ENCODE results near the gene CHMP4A. TPM values are rescaled to one million over a fixed set of nuclear protein-coding genes. Genes with fewer than 3 reads are reported as not detected.

CHMP4A gene
- total RNA-seq, 1 experiment from 2014 or later, result 56.7 TPM

- intact Hi-C loops (cut with micrococcal nuclease; ENCODE audit: unreplicated experiment), result no loop called here
These were observed 42.8 kb upstream of the CHMP4A start for GRCh38 chr14:24255931-24256711.

GRCh38 chr14:24255438-24255837 lies 42.1 kb upstream of the CHMP4A start:
- TF ChIP-seq, protein P1, sequence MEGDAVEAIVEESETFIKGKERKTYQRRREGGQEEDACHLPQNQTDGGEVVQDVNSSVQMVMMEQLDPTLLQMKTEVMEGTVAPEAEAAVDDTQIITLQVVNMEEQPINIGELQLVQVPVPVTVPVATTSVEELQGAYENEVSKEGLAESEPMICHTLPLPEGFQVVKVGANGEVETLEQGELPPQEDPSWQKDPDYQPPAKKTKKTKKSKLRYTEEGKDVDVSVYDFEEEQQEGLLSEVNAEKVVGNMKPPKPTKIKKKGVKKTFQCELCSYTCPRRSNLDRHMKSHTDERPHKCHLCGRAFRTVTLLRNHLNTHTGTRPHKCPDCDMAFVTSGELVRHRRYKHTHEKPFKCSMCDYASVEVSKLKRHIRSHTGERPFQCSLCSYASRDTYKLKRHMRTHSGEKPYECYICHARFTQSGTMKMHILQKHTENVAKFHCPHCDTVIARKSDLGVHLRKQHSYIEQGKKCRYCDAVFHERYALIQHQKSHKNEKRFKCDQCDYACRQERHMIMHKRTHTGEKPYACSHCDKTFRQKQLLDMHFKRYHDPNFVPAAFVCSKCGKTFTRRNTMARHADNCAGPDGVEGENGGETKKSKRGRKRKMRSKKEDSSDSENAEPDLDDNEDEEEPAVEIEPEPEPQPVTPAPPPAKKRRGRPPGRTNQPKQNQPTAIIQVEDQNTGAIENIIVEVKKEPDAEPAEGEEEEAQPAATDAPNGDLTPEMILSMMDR (conservative IDR thresholded peaks at IDR 0.05; ENCODE audit: low read depth, low read length), result no peak
- TF ChIP-seq EZH2 (IDR thresholded peaks at IDR 0.05; ENCODE audit: borderline replicate concordance, low read depth, low read length, poor library complexity, severe bottlenecking), result no peak
- no peaks in the 10 kb centered on the region for H3K36me3 ChIP-seq (ENCODE audit: insufficient read depth, low read length, poor library complexity, severe bottlenecking)
- DNase-seq (ENCODE audit: low spot score), result no peak
- no peaks in the 10 kb centered on the region for H3K9me3 ChIP-seq (ENCODE audit: low read depth, low read length, poor library complexity, severe bottlenecking)
- ChIA-PET CTCF (no interaction called here), POLR2A (ENCODE audit: low non-redundant PET) (no interaction called here)
- H3K4me3 ChIP-seq (ENCODE audit: low read depth, low read length, poor library complexity, severe bottlenecking), result no peak overlapping the region
- H3K4me1 ChIP-seq (ENCODE audit: insufficient read depth, low read length, poor library complexity, severe bottlenecking), result no peaks in the 10 kb centered on the region
- intact Hi-C loops (cut with micrococcal nuclease; ENCODE audit: unreplicated experiment), result no loop called here
- H3K27ac ChIP-seq (ENCODE audit: low read depth, low read length, poor library complexity, severe bottlenecking), result no peak overlapping the region
- no TSS peak for BruUV-seq (replicated peaks)
- no peaks in the 10 kb centered on the region for H3K27me3 ChIP-seq (replicated peaks; ENCODE audit: insufficient read depth, low read depth, low read length, poor library complexity)

More at GRCh38 chr14:24255931-24256711, 42.8 kb upstream of the CHMP4A start:
- DNase-seq (ENCODE audit: low spot score), result no peak
- Histone ChIP-seq H3K27me3 (replicated peaks; ENCODE audit: insufficient read depth, low read depth, low read length, poor library complexity) (no peaks in the 10 kb centered on the region), H3K4me1 (ENCODE audit: insufficient read depth, low read length, poor library complexity, severe bottlenecking) (no peaks in the 10 kb centered on the region), H3K4me3 (ENCODE audit: low read depth, low read length, poor library complexity, severe bottlenecking) (no peak overlapping the region), H3K27ac (ENCODE audit: low read depth, low read length, poor library complexity, severe bottlenecking) (no peak overlapping the region), H3K9me3 (ENCODE audit: low read depth, low read length, poor library complexity, severe bottlenecking) (no peaks in the 10 kb centered on the region), H3K36me3 (ENCODE audit: insufficient read depth, low read length, poor library complexity, severe bottlenecking) (no peaks in the 10 kb centered on the region)
- BruUV-seq (replicated peaks), result no TSS peak
- no peak for TF ChIP-seq EZH2 (IDR thresholded peaks at IDR 0.05; ENCODE audit: borderline replicate concordance, low read depth, low read length, poor library complexity, severe bottlenecking)
- TF ChIP-seq, protein P1 (conservative IDR thresholded peaks at IDR 0.05; ENCODE audit: low read depth, low read length), result no peak
- CTCF ChIA-PET, result no interaction called here
- POLR2A ChIA-PET (ENCODE audit: low non-redundant PET), result no interaction called here

DNA sequence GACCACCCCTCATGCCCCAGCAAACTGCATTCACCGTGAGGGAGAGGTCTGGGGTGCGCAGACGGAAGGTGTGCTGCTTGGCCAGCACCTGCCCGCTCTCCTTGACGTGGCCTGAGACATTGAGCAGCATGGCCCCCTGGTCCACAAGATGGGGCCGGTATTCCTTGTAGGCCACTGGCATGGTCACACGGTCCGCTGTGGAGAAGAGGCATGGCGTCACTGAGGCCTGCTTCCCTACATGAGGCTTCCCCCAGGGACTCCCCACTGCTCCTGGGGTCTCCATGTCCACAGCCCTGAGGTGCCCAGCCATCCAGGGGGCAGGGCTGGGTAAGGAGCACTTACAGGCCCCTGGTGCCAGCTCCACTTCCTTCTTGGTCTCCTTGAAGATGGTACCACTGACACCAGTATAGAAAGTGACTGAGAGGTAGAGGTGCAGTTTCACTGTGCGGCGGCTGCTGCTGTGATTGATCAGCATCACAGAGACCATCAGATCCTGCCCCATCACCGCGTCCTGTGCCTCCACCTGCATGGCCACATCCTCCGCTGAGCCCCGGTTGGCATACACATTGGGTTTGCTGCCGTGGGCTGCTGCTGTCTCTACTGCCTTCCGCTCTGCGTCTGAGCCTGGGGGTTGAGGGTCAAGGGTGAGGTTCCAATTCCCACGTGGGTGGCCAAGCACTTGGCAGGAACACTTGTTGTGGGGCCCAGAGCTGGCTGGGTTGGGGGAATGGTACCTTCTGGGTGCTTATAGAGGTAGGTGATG lies 41.5 kb upstream of the CHMP4A start:
- ChIA-PET POLR2A (ENCODE audit: low non-redundant PET) (no interaction called here), CTCF (no interaction called here)
- no peaks in the 10 kb centered on the region for H3K4me1 ChIP-seq (ENCODE audit: insufficient read depth, low read length, poor library complexity, severe bottlenecking)
- H3K27me3 ChIP-seq (replicated peaks; ENCODE audit: insufficient read depth, low read depth, low read length, poor library complexity), result no peaks in the 10 kb centered on the region
- no peak overlapping the region for H3K4me3 ChIP-seq (ENCODE audit: low read depth, low read length, poor library complexity, severe bottlenecking)
- H3K36me3 ChIP-seq (ENCODE audit: insufficient read depth, low read length, poor library complexity, severe bottlenecking), result no peaks in the 10 kb centered on the region
- H3K9me3 ChIP-seq (ENCODE audit: low read depth, low read length, poor library complexity, severe bottlenecking), result no peaks in the 10 kb centered on the region
- TF ChIP-seq, protein P1 (conservative IDR thresholded peaks at IDR 0.05; ENCODE audit: low read depth, low read length), result no peak
- no peak for TF ChIP-seq EZH2 (IDR thresholded peaks at IDR 0.05; ENCODE audit: borderline replicate concordance, low read depth, low read length, poor library complexity, severe bottlenecking)
- no peak for DNase-seq (ENCODE audit: low spot score)
- H3K27ac ChIP-seq (ENCODE audit: low read depth, low read length, poor library complexity, severe bottlenecking), result no peak overlapping the region
- BruUV-seq (replicated peaks), result no TSS peak
- intact Hi-C loops (cut with micrococcal nuclease; ENCODE audit: unreplicated experiment), result no loop called here
